ENCODE results near the gene TXNRD1. TPM values are rescaled to one million over a fixed set of nuclear protein-coding genes. Genes with fewer than 3 reads are reported as not detected.

TXNRD1 gene
- total RNA-seq, 6 experiments from 2014 or later: 40.3 to 153 (median 74.5) TPM

- intact Hi-C loops (cut with DNase I): no loop called here
- TF ChIP-seq POLR2A (IDR thresholded peaks at IDR 0.05) (no peak), CTCF (IDR thresholded peaks at IDR 0.05) (no peak)
- no peaks in the 10 kb centered on the region for H3K27me3 ChIP-seq
- DNase-seq: no peak
- no peak for ATAC-seq
- no peak overlapping the region for H3K4me3 ChIP-seq
- H3K4me1 ChIP-seq: no peaks in the 10 kb centered on the region
- 88% methylated on average over 7 of the region's 7 CpGs for WGBS (ENCODE audit: insufficient coverage, low coverage, low lambda C conversion rate, missing lambda C conversion rate)
- H3K9me3 ChIP-seq: no peaks in the 10 kb centered on the region
- H3K36me3 ChIP-seq: peaks cover 0 to 93% (median 24%) of the 10 kb centered on the region in 4 donors
- no peak overlapping the region for H3K27ac ChIP-seq
These were observed 129.9 kb downstream of the TXNRD1 start for GRCh38 chr12:104345234-104346066.

- 80% methylated on average over 5 of the region's 5 CpGs for WGBS (ENCODE audit: insufficient coverage, low coverage, low lambda C conversion rate, missing lambda C conversion rate)
- TF ChIP-seq POLR2A (IDR thresholded peaks at IDR 0.05) (no peak), CTCF (IDR thresholded peaks at IDR 0.05) (no peak)
- H3K36me3 ChIP-seq: peaks cover 0 to 86% (median 19%) of the 10 kb centered on the region in 4 donors
- no peaks in the 10 kb centered on the region for H3K27me3 ChIP-seq
- DNase-seq (no peak), ATAC-seq (no peak)
- intact Hi-C loops (cut with DNase I): no loop called here
- no peaks in the 10 kb centered on the region for H3K4me1 ChIP-seq
- no peak overlapping the region for H3K4me3 ChIP-seq
- H3K27ac ChIP-seq: no peak overlapping the region
- H3K9me3 ChIP-seq: no peaks in the 10 kb centered on the region
These were observed 131.9 kb downstream of the TXNRD1 start for GRCh38 chr12:104347374-104348075.

GRCh38 chr12:104348283-104348993 lies 132.9 kb downstream of the TXNRD1 start:
- Histone ChIP-seq H3K27ac (no peak overlapping the region), H3K27me3 (no peaks in the 10 kb centered on the region), H3K9me3 (no peaks in the 10 kb centered on the region), H3K4me1 (no peaks in the 10 kb centered on the region), H3K4me3 (no peak overlapping the region), H3K36me3 (peaks cover 0 to 82% (median 19%) of the 10 kb centered on the region in 4 donors)
- intact Hi-C loops (cut with DNase I): no loop called here
- ATAC-seq (no peak), DNase-seq (no peak)
- WGBS (ENCODE audit: insufficient coverage, low coverage, low lambda C conversion rate, missing lambda C conversion rate): 96% methylated on average over 4 of the region's 11 CpGs
- TF ChIP-seq POLR2A (IDR thresholded peaks at IDR 0.05) (no peak), CTCF (IDR thresholded peaks at IDR 0.05) (no peak)

GRCh38 chr12:104348994-104349494 lies 133.5 kb downstream of the TXNRD1 start:
- no peak for TF ChIP-seq POLR2A (IDR thresholded peaks at IDR 0.05)
- no peak for TF ChIP-seq CTCF (IDR thresholded peaks at IDR 0.05)
- DNase-seq (no peak), ATAC-seq (no peak)
- peaks cover 0 to 81% (median 19%) of the 10 kb centered on the region in 4 donors for H3K36me3 ChIP-seq
- WGBS (ENCODE audit: insufficient coverage, low coverage, low lambda C conversion rate, missing lambda C conversion rate): 96% methylated on average over 2 of the region's 2 CpGs
- no peaks in the 10 kb centered on the region for H3K9me3 ChIP-seq
- H3K4me1 ChIP-seq: no peaks in the 10 kb centered on the region
- no peak overlapping the region for H3K27ac ChIP-seq
- H3K27me3 ChIP-seq: no peaks in the 10 kb centered on the region
- intact Hi-C loops (cut with DNase I): no loop called here
- H3K4me3 ChIP-seq: no peak overlapping the region

All from right lobe of liver (tissue), 6 donors.